ENCODE measurements around the gene ATL3. TPM values are rescaled to one million over a fixed set of nuclear protein-coding genes. Genes with fewer than 3 reads are reported as not detected.
"Not testable (repeated sequence)": the region's sequence is repeated elsewhere in the genome, so short reads cannot be mapped to it uniquely, and the experiment has no call there.

ATL3 gene
- total RNA-seq, 1 donor from 2014 or later, result 26.0 TPM

DNA sequence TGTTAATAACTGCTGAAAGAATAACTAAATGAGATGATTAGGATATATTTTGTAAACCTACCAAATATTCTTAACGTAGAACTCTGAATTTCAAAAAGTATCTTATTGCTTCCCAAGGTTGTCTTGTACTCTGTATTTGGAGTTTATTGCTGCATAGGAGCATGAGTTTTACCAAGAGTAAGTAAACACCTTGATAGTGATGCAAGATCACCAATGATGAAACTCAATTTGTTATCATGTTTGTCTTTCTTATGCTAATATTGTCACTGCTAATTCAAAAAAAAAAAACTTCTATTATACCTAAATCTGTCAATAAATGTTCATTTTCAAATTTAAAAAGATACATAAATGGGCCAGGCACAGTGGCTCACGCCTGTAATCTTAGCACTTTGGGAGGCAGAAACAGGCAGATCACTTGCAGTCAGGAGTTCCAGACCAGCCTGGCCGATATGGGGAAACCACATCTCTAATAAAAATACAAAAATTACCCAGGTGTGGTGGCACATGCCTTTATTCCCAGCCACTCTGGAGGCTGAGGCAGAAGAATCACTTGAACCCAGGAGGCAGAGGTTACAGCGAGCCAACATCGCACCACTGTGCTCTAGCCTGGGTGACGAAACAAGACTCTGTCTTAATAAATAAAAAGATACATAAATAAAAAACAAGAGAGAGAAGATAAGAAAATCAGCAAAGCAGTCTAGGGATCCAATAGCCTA, 84.6 kb downstream of the ATL3 start:
- DNase-seq, result no peak

GRCh38 chr11:63583357-63583677, 87.9 kb downstream of the ATL3 start:
- no peak for DNase-seq

GRCh38 chr11:63581224-63581623, 90.0 kb downstream of the ATL3 start:
- not testable (repeated sequence) for DNase-seq

GRCh38 chr11:63578882-63579281, 92.3 kb downstream of the ATL3 start:
- not testable (repeated sequence) for DNase-seq

DNA sequence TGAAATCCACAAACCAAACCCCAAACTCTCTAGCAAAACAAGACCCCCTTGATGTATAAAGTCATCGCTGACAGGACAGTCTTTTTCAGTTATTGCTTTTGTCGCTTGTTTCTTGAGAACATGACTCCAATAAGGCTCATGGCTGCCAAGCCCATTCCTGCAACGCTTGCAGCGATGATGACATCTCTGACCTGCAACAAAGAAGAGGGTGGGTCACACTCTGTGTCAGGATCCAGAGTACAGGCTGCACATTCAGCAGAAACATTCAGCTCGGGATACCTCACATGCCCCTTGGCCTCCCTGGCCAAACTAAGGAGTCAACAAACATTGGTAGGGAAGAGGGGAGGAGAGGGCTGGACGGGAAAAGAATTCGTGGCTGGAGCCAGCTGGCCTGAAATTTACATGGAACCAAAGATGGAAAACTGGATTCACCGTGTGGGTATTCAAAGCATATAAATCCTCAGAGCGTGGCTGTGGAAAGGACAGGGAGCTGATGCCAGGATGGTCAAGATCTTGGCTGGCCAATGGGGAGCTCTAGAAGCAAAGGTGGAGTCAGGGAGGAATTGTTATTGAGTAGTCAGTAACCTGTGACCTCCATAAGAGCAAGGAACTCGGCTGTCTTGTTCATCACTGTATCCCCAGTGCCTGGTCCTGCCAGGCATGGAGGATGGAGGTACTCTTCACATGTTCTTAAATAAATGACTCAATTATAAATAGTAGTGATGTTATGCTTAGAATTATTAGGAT, 96.1 kb downstream of the ATL3 start:
- no peak for DNase-seq

Small RNAs within 50 kb of the gene (small RNA-seq; reads per million reads assigned to genes)
- not detected for gene AP000753.3

Other genes starting within 250 kb of the ATL3 start
- gene PLAAT5, start 180.2 kb downstream of the ATL3 start, total RNA-seq, result 3.1 TPM
- not detected for gene LGALS12, start 165.3 kb downstream of the ATL3 start, total RNA-seq
- gene PLAAT4, start 134.6 kb downstream of the ATL3 start, total RNA-seq, result 2.3 TPM
- not detected for gene PLAAT2, start 108.0 kb downstream of the ATL3 start, total RNA-seq
- gene PLAAT3, start 56.9 kb downstream of the ATL3 start, total RNA-seq, result 4.7 TPM
- gene RTN3, start 10.1 kb upstream of the ATL3 start, total RNA-seq, result 207 TPM
- gene ZFTA, start 97.4 kb upstream of the ATL3 start, total RNA-seq, result 90.3 TPM
- 12.2 TPM for gene SPINDOC, start 142.1 kb upstream of the ATL3 start, total RNA-seq
- 10.8 TPM for gene MARK2, start 167.7 kb upstream of the ATL3 start, total RNA-seq
- gene RCOR2, start 245.8 kb upstream of the ATL3 start, total RNA-seq, result 9.5 TPM

Measured in occipital lobe (tissue), 3 donors.